Mammary epithelial cell (primary cell): ENCODE results near the gene NOA1.

Experiments used
- EZH2 ChIP-seq: IDR thresholded peaks from 2 replicates; pipeline ENCODE4 v1.6.1; 2012; ENCODE audit warnings: low read length, inconsistent platforms, borderline replicate concordance
- TF ChIP-seq, protein P1 (sequence below), 2 donors: IDR thresholded peaks in 1 of 2; conservative IDR thresholded peaks in 1 of 2; 2 replicates each; pipeline ENCODE4 v1.5.1; 2011 to 2012; ENCODE audit warnings: inconsistent platforms in 2 of 2, low read length in 2 of 2, mild to moderate bottlenecking in 2 of 2, control low read depth in 1 of 2, low read depth in 1 of 2; ENCODE audit not compliant: insufficient read depth in 1 of 2; ENCODE audit errors: extremely low read depth in 1 of 2

DNA sequence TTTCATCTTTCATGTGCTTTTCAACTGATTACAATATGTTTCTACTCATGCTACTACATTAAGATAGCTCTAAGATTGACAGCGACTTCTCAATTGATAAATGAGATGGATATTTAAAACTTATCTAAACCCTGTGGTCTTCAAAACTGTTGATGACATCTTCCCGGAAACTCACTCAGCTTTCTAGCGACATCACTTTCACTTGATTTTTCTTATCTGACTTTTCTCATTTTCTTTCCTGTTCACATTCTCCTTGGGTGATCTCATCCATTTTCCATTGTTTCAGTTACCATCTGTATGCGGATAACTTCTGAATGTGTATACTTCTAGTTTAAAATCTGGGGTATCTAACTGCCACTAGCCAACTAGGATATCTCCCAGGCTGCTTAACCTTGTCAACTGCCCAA, 4.4 kb upstream of the NOA1 start:
- TF ChIP-seq, protein P1, sequence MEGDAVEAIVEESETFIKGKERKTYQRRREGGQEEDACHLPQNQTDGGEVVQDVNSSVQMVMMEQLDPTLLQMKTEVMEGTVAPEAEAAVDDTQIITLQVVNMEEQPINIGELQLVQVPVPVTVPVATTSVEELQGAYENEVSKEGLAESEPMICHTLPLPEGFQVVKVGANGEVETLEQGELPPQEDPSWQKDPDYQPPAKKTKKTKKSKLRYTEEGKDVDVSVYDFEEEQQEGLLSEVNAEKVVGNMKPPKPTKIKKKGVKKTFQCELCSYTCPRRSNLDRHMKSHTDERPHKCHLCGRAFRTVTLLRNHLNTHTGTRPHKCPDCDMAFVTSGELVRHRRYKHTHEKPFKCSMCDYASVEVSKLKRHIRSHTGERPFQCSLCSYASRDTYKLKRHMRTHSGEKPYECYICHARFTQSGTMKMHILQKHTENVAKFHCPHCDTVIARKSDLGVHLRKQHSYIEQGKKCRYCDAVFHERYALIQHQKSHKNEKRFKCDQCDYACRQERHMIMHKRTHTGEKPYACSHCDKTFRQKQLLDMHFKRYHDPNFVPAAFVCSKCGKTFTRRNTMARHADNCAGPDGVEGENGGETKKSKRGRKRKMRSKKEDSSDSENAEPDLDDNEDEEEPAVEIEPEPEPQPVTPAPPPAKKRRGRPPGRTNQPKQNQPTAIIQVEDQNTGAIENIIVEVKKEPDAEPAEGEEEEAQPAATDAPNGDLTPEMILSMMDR (conservative IDR thresholded peaks at IDR 0.05 in 1 of 2, IDR thresholded peaks at IDR 0.05 in 1 of 2; ENCODE audit: extremely low read depth in 1 of 2, insufficient read depth in 1 of 2, low read depth in 1 of 2, low read length in 2 of 2), result no peak
- no peak for TF ChIP-seq EZH2
